Smooth muscle cell (in vitro differentiated cells): ENCODE data around the gene MARF1. TPM values are rescaled to one million over a fixed set of nuclear protein-coding genes. Genes with fewer than 3 reads are reported as not detected.

Experiments
- DNase-seq: peaks from one replicate; lab custom pipeline; 2025; ENCODE audit not compliant: unreplicated experiment; lab: John Stamatoyannopoulos, UW
- H2AFZ ChIP-seq: fragments of 200-600 bp; sonication (generic); 2 replicates; pipeline ENCODE4 v1.6.0; 2016; ENCODE audit warnings: antibody characterized with exemption, low read depth, mild to moderate bottlenecking
- H3F3A ChIP-seq: fragments of 200-600 bp; sonication (generic); 2 replicates; pipeline ENCODE4 v1.6.0; 2017; ENCODE audit warnings: antibody characterized with exemption, low read depth
- H3K27ac ChIP-seq: fragments of 200-600 bp; sonication (generic); 2 replicates; pipeline ENCODE4 v1.5.1; 2016; ENCODE audit warnings: low read depth, mild to moderate bottlenecking
- H3K27me3 ChIP-seq: fragments of 200-600 bp; sonication (generic); 2 replicates; pipeline ENCODE4 v1.6.1; 2016; ENCODE audit warnings: low read depth, mild to moderate bottlenecking
- H3K36me3 ChIP-seq: fragments of 200-600 bp; sonication (generic); 2 replicates; pipeline ENCODE4 v1.5.1; 2016; ENCODE audit warnings: low read depth
- H3K4me1 ChIP-seq: fragments of 200-600 bp; sonication (generic); 2 replicates; pipeline ENCODE4 v1.5.1; 2016; ENCODE audit warnings: low read depth
- H3K4me2 ChIP-seq: fragments of 200-600 bp; sonication (generic); 2 replicates; pipeline ENCODE4 v1.6.0; 2016; ENCODE audit warnings: mild to moderate bottlenecking
- H3K4me3 ChIP-seq: fragments of 200-600 bp; sonication (generic); 2 replicates; pipeline ENCODE4 v1.5.1; 2016; ENCODE audit warnings: mild to moderate bottlenecking
- H3K79me2 ChIP-seq: fragments of 200-600 bp; sonication (generic); 2 replicates; pipeline ENCODE4 v1.6.0; 2016; ENCODE audit warnings: low read depth, mild to moderate bottlenecking
- H3K9ac ChIP-seq: fragments of 200-600 bp; sonication (generic); 2 replicates; pipeline ENCODE4 v1.6.0; 2016; ENCODE audit warnings: low read depth
- H3K9me3 ChIP-seq: fragments of 200-600 bp; sonication (generic); replicated peaks from 2 replicates; pipeline ENCODE4 v1.5.1; 2016; ENCODE audit warnings: low read depth
- H4K20me1 ChIP-seq: fragments of 200-600 bp; sonication (generic); 2 replicates; pipeline ENCODE4 v1.6.0; 2016; ENCODE audit warnings: low read depth
- CTCF ChIP-seq: fragments of 200-600 bp; sonication (generic); IDR thresholded peaks from 2 replicates; pipeline ENCODE4 v1.5.1; 2017; ENCODE audit warnings: borderline replicate concordance, mild to moderate bottlenecking, antibody characterized with exemption; ENCODE audit not compliant: insufficient read depth, poor library complexity, severe bottlenecking
- WGBS: methylation state at CpG from one replicate; pipeline ENCODE4 v1.1.7; 2016; ENCODE audit warnings: low lambda C conversion rate; 5-methylcytosine and 5-hydroxymethylcytosine counted together
- polyA plus RNA-seq: library from polyadenylated mRNA; unstranded; fragments of >200 nt; fragmentation: Nextera tagmentation; extraction: Ambion mirVana; gene quantifications from 2 replicates; pipeline ENCODE4 v1.2.1, GENCODE V29; 2016
- total RNA-seq: library from RNA; depleted of rRNA; stranded (reverse); fragments of >200 nt; gene quantifications from 2 replicates; pipeline ENCODE4 v1.2.3, GENCODE V29; 2014

MARF1 gene
- total and polyA plus RNA-seq, 2 experiments from 2014 or later = 6.0 to 19.1 TPM

- Histone ChIP-seq H3K36me3 (peaks cover 5% of the 10 kb centered on the region), H3K27me3 (no peaks in the 10 kb centered on the region), H3K79me2 (no peaks in the 10 kb centered on the region), H3K4me3 (no peak overlapping the region), H3K27ac (no peak overlapping the region), H3K9ac (no peak overlapping the region), H2AFZ (no peak overlapping the region), H3K4me2 (no peak overlapping the region), H4K20me1 (no peaks in the 10 kb centered on the region), H3K4me1 (no peaks in the 10 kb centered on the region), H3K9me3 (no peaks in the 10 kb centered on the region), H3F3A (no peaks in the 10 kb centered on the region)
- WGBS = 91% methylated on average over 9 of the region's 9 CpGs
- TF ChIP-seq CTCF = no peak
- DNase-seq = no peak
These were observed 49.7 kb downstream of the MARF1 start for GRCh38 chr16:15593235-15593634.

- no peaks in the 10 kb centered on the region for H4K20me1 ChIP-seq
- no peaks in the 10 kb centered on the region for H3F3A ChIP-seq
- WGBS = 95% methylated on average over 7 of the region's 9 CpGs
- no peak overlapping the region for H2AFZ ChIP-seq
- H3K9me3 ChIP-seq = no peaks in the 10 kb centered on the region
- DNase-seq = no peak
- no peak overlapping the region for H3K4me3 ChIP-seq
- H3K4me2 ChIP-seq = no peak overlapping the region
- no peaks in the 10 kb centered on the region for H3K79me2 ChIP-seq
- no peak for TF ChIP-seq CTCF
- no peak overlapping the region for H3K9ac ChIP-seq
- no peaks in the 10 kb centered on the region for H3K4me1 ChIP-seq
- no peaks in the 10 kb centered on the region for H3K27me3 ChIP-seq
- no peak overlapping the region for H3K27ac ChIP-seq
- H3K36me3 ChIP-seq = peaks cover 5% of the 10 kb centered on the region
These were observed 50.6 kb downstream of the MARF1 start for GRCh38 chr16:15592324-15592723.

- Histone ChIP-seq H3K4me3 (no peak overlapping the region), H3K27me3 (no peaks in the 10 kb centered on the region), H3K27ac (no peak overlapping the region), H3F3A (no peaks in the 10 kb centered on the region), H2AFZ (no peak overlapping the region), H3K9ac (no peak overlapping the region), H4K20me1 (no peaks in the 10 kb centered on the region), H3K4me2 (no peak overlapping the region), H3K79me2 (no peaks in the 10 kb centered on the region), H3K9me3 (peaks cover 13% of the 10 kb centered on the region), H3K36me3 (peaks cover 11% of the 10 kb centered on the region), H3K4me1 (no peaks in the 10 kb centered on the region)
- WGBS = 99% methylated on average over 17 of the region's 17 CpGs
- DNase-seq = no peak
- TF ChIP-seq CTCF = no peak
These were observed 55.7 kb downstream of the MARF1 start for GRCh38 chr16:15587152-15587825.

GRCh38 chr16:15586716-15587115 is 56.2 kb downstream of the MARF1 start:
- no peak for TF ChIP-seq CTCF
- DNase-seq = no peak
- peaks cover 13% of the 10 kb centered on the region for H3K9me3 ChIP-seq
- no peaks in the 10 kb centered on the region for H4K20me1 ChIP-seq
- H3K9ac ChIP-seq = no peak overlapping the region
- H2AFZ ChIP-seq = no peak overlapping the region
- H3K27ac ChIP-seq = no peak overlapping the region
- H3K4me3 ChIP-seq = no peak overlapping the region
- WGBS = 95% methylated on average over 12 of the region's 12 CpGs
- H3K4me1 ChIP-seq = no peaks in the 10 kb centered on the region
- peaks cover 11% of the 10 kb centered on the region for H3K36me3 ChIP-seq
- no peak overlapping the region for H3K4me2 ChIP-seq
- no peaks in the 10 kb centered on the region for H3F3A ChIP-seq
- no peaks in the 10 kb centered on the region for H3K27me3 ChIP-seq
- no peaks in the 10 kb centered on the region for H3K79me2 ChIP-seq
